HCT116 (cell line): ENCODE results near the gene FALEC. TPM values are rescaled to one million over a fixed set of nuclear protein-coding genes. Genes with fewer than 3 reads are reported as not detected.

Source experiments
- ATAC-seq: fragments of 200-7000 bp; cut with Tn5 transposase; 2 replicates; pipeline ENCODE4 v1.9.1; 2020; ENCODE audit warnings: mild to moderate bottlenecking, moderate library complexity
- BruUV-seq: library from RNA; stranded (reverse); fragments of 400-500 nt; replicated peaks from 2 replicates; lab custom pipeline; 2021; lab: Mats Ljungman, UMichigan
- CTCF ChIA-PET: fragments of 300-600 bp; sonication (Branson Sonifier 250); formaldehyde crosslinking; loops from one replicate; lab custom pipeline; 2021; ENCODE audit warnings: antibody characterized with exemption; lab: Charles Lee
- POLR2A ChIA-PET: fragments of 300-600, 350-600 bp; sonication (Branson Sonifier 250); formaldehyde crosslinking; loops from one replicate; lab custom pipeline; 2021; ENCODE audit warnings: antibody characterized with exemption; lab: Charles Lee
- RAD21 ChIA-PET, 2 experiments: fragments of 300-600 bp; sonication (Branson Sonifier 250); formaldehyde crosslinking; loops; one replicate each; lab custom pipeline; 2023; ENCODE audit warnings: low total read pairs in 2 of 2; ENCODE audit not compliant: uncharacterized antibody in 2 of 2, unreplicated experiment in 2 of 2, low non-redundant PET in 1 of 2; lab: Charles Lee
- DNase-seq: peaks from one replicate; pipeline ENCODE4 v3.0.0-alpha.2; 2010; ENCODE audit warnings: low read depth, low spot score
- H2AFZ ChIP-seq: fragments of 200-600 bp; shearing (Covaris generic), sonication (generic); 2 replicates; pipeline ENCODE4 v1.6.1; 2017; ENCODE audit warnings: low read depth, mixed run types, mixed read lengths, antibody characterized with exemption, low read length; ENCODE audit not compliant: poor library complexity, severe bottlenecking
- H3K27ac ChIP-seq: 2 replicates; pipeline ENCODE4 v1.5.1; 2012; ENCODE audit warnings: low read depth, low read length
- H3K27me3 ChIP-seq: fragments of 200-600 bp; sonication (generic); 2 replicates; pipeline ENCODE4 v1.6.1; 2016; ENCODE audit warnings: mixed run types, low read length, mixed read lengths; ENCODE audit not compliant: insufficient read depth
- H3K36me3 ChIP-seq, 2 experiments: fragments of 200-500 bp in 1 of 2; fragments of 200-600 bp in 1 of 2; sonication (Bioruptor generic) in 1 of 2; sonication (generic) in 1 of 2; 2 replicates each; pipeline versions ENCODE4 v1.5.1 to v1.6.1; 2014 to 2016; ENCODE audit warnings: low read length in 2 of 2, inconsistent platforms in 1 of 2, mixed read lengths in 1 of 2, mixed run types in 1 of 2; ENCODE audit not compliant: insufficient read depth in 2 of 2, control insufficient read depth in 1 of 2
- H3K4me1 ChIP-seq, 2 experiments: fragments of 200-600 bp in 1 of 2; sonication (generic) in 1 of 2; 2 replicates each; pipeline versions ENCODE4 v1.5.1 to v1.6.1; 2012 to 2017; ENCODE audit warnings: low read length in 2 of 2, inconsistent platforms in 1 of 2, mild to moderate bottlenecking in 1 of 2, mixed read lengths in 1 of 2, mixed run types in 1 of 2, moderate library complexity in 1 of 2; ENCODE audit not compliant: insufficient read depth in 2 of 2, control insufficient read depth in 1 of 2
- H3K4me2 ChIP-seq: fragments of 200-600 bp; sonication (generic); 2 replicates; pipeline ENCODE4 v1.6.1; 2017; ENCODE audit warnings: mixed run types, low read length, mixed read lengths
- H3K4me3 ChIP-seq, 2 experiments: fragments of 200-600 bp in 1 of 2; sonication (generic) in 1 of 2; replicated peaks in 1 of 2; 2 replicates each; pipeline ENCODE4 v1.5.1; 2011 to 2016; ENCODE audit warnings: low read length in 2 of 2, control low read depth in 1 of 2, low read depth in 1 of 2, mild to moderate bottlenecking in 1 of 2, mixed read lengths in 1 of 2, mixed run types in 1 of 2
- H3K79me2 ChIP-seq: fragments of 200-600 bp; sonication (generic); 2 replicates; pipeline ENCODE4 v1.6.1; 2017; ENCODE audit warnings: mild to moderate bottlenecking, mixed run types, low read length, moderate library complexity, mixed read lengths; ENCODE audit not compliant: insufficient read depth
- H3K9ac ChIP-seq: fragments of 200-600 bp; sonication (generic); 2 replicates; pipeline ENCODE4 v1.6.1; 2016; ENCODE audit warnings: low read length, mixed read lengths
- H3K9me2 ChIP-seq: fragments of 200-600 bp; sonication (generic), shearing (Covaris generic); 2 replicates; pipeline ENCODE4 v1.6.1; 2017; ENCODE audit warnings: mixed run types, mild to moderate bottlenecking, moderate library complexity; ENCODE audit not compliant: insufficient read depth
- H3K9me3 ChIP-seq, 2 experiments: fragments of 200-500 bp in 1 of 2; fragments of 200-600 bp in 1 of 2; sonication (Bioruptor generic) in 1 of 2; sonication (generic) in 1 of 2; 2 replicates each; pipeline ENCODE4 v1.6.1; 2014 to 2017; ENCODE audit warnings: low read length in 2 of 2, mixed read lengths in 2 of 2, inconsistent platforms in 1 of 2, low read depth in 1 of 2, mild to moderate bottlenecking in 1 of 2, mixed run types in 1 of 2, moderate library complexity in 1 of 2; ENCODE audit not compliant: control insufficient read depth in 1 of 2, insufficient read depth in 1 of 2
- H4K20me1 ChIP-seq: fragments of 200-600 bp; sonication (generic), shearing (Covaris generic); 2 replicates; pipeline ENCODE4 v1.6.1; 2017; ENCODE audit warnings: mixed run types, mild to moderate bottlenecking, moderate library complexity; ENCODE audit not compliant: insufficient read depth
- ATF3 ChIP-seq: IDR thresholded peaks from 2 replicates; pipeline ENCODE4 v1.6.1; 2012
- CEBPB ChIP-seq: IDR thresholded peaks from 2 replicates; pipeline ENCODE4 v1.6.1; 2012; ENCODE audit warnings: low read depth
- CTCF ChIP-seq, 3 experiments: fragments of 200-600 bp in 1 of 3; sonication (generic) in 1 of 3; IDR thresholded peaks in 2 of 3; conservative IDR thresholded peaks in 1 of 3; 2 replicates each; pipeline ENCODE4 v1.5.1; 2012 to 2017; ENCODE audit warnings: low read depth in 2 of 3, low read length in 2 of 3, antibody characterized with exemption in 1 of 3, borderline replicate concordance in 1 of 3, control low read depth in 1 of 3, mild to moderate bottlenecking in 1 of 3, mixed read lengths in 1 of 3, mixed run types in 1 of 3, moderate library complexity in 1 of 3; ENCODE audit not compliant: insufficient read depth in 1 of 3
- EGR1 ChIP-seq: IDR thresholded peaks from 2 replicates; pipeline ENCODE4 v1.6.1; 2012; ENCODE audit warnings: low read depth
- ELF1 ChIP-seq: IDR thresholded peaks from 2 replicates; pipeline ENCODE4 v1.6.1; 2012; ENCODE audit warnings: low read depth, borderline replicate concordance
- EZH2 ChIP-seq: fragments of 200-600 bp; sonication (generic); IDR thresholded peaks from 2 replicates; pipeline ENCODE4 v1.6.1; 2017; ENCODE audit warnings: antibody characterized with exemption, mixed run types
- EZH2phosphoT487 ChIP-seq: fragments of 200-600 bp; IDR thresholded peaks from 2 replicates; pipeline ENCODE4 v1.6.1; 2018; ENCODE audit warnings: antibody characterized with exemption, borderline replicate concordance
- FOSL1 ChIP-seq: IDR thresholded peaks from 2 replicates; pipeline ENCODE4 v1.6.1; 2012; ENCODE audit warnings: low read depth
- POLR2AphosphoS5 ChIP-seq: IDR thresholded peaks from 2 replicates; pipeline ENCODE4 v1.6.1; 2011; ENCODE audit warnings: mild to moderate bottlenecking, low read depth, low read length, moderate library complexity
- RAD21 ChIP-seq: IDR thresholded peaks from 2 replicates; pipeline ENCODE4 v1.6.1; 2012; ENCODE audit warnings: low read depth, mild to moderate bottlenecking
- SIN3A ChIP-seq: IDR thresholded peaks from 2 replicates; pipeline ENCODE4 v1.6.1; 2012; ENCODE audit warnings: low read depth
- SP1 ChIP-seq: IDR thresholded peaks from 2 replicates; pipeline ENCODE4 v1.6.1; 2012; ENCODE audit warnings: low read depth
- SRF ChIP-seq: IDR thresholded peaks from 2 replicates; pipeline ENCODE4 v1.6.1; 2012; ENCODE audit warnings: low read depth
- TCF7L2 ChIP-seq: IDR thresholded peaks from 2 replicates; pipeline ENCODE4 v1.7.0; 2011; ENCODE audit warnings: borderline replicate concordance, inconsistent platforms; ENCODE audit not compliant: insufficient read depth, insufficient read length; ENCODE audit errors: extremely low read depth
- ZBTB33 ChIP-seq: IDR thresholded peaks from 2 replicates; pipeline ENCODE4 v1.6.1; 2011; ENCODE audit warnings: mild to moderate bottlenecking, low read length, moderate library complexity; ENCODE audit not compliant: insufficient replicate concordance; ENCODE audit errors: extremely low read depth
- ZFX ChIP-seq: fragments of 450-650 bp; IDR thresholded peaks from 2 replicates; pipeline ENCODE4 v1.6.1; 2017
- intact Hi-C: fragments of 100-400 bp; cut with micrococcal nuclease; formaldehyde crosslinking; loops from 2 replicates; pipeline ENCODE4 v1.10.0; 2022
- total RNA-seq: library from RNA; stranded (reverse); gene quantifications from one replicate; pipeline ENCODE4 v1.2.1, GENCODE V29; 2021; ENCODE audit not compliant: unreplicated experiment

The FALEC gene
- total RNA-seq, 1 experiment from 2014 or later = 0.59 TPM

GRCh38 chr1:150514260-150514659 is 1.3 kb upstream of the FALEC start (continued):
- TF ChIP-seq CTCF (IDR thresholded peaks at IDR 0.05 in 2 of 3, conservative IDR thresholded peaks at IDR 0.05 in 1 of 3; ENCODE audit: borderline replicate concordance in 1 of 3, insufficient read depth in 1 of 3, low read depth in 2 of 3, low read length in 2 of 3) = no peak
- no peak for TF ChIP-seq RAD21
- no peak for TF ChIP-seq POLR2AphosphoS5
- no peak for TF ChIP-seq CEBPB
- TF ChIP-seq ZBTB33 = no peak
- no peak for TF ChIP-seq EGR1
- no peak for TF ChIP-seq ATF3
- TF ChIP-seq ELF1 = no peak
- no peak for TF ChIP-seq EZH2

GRCh38 chr1:150514913-150515327 is 632 bp upstream of the FALEC start:
- no peak for DNase-seq
- peak overlapping the region; percentile 38; the same call in 1 of the 2 replicates for H3K9ac ChIP-seq
- no peaks in the 10 kb centered on the region for H3K9me3 ChIP-seq
- peak overlapping the region; percentile 88 for H2AFZ ChIP-seq
- no TSS peak for BruUV-seq
- H3K9me2 ChIP-seq = no peaks in the 10 kb centered on the region
- peaks cover 10 to 23% of the 10 kb centered on the region in 2 experiments for H3K4me1 ChIP-seq
- H3K4me2 ChIP-seq = peak overlapping the region; percentile 87
- H3K79me2 ChIP-seq = no peaks in the 10 kb centered on the region
- peak overlapping the region; percentile 46 for H3K27ac ChIP-seq
- RAD21 ChIA-PET = no interaction called here
- no peak for ATAC-seq
- H3K36me3 ChIP-seq = no peaks in the 10 kb centered on the region
- no peak for TF ChIP-seq FOSL1
- TF ChIP-seq TCF7L2 = no peak
- TF ChIP-seq CTCF (IDR thresholded peaks at IDR 0.05 in 2 of 3, conservative IDR thresholded peaks at IDR 0.05 in 1 of 3; ENCODE audit: borderline replicate concordance in 1 of 3, insufficient read depth in 1 of 3, low read depth in 2 of 3, low read length in 2 of 3) = no peak
- TF ChIP-seq ATF3 = no peak
- no peak for TF ChIP-seq EZH2phosphoT487
- no peak for TF ChIP-seq SRF
- no peak for TF ChIP-seq SP1
- no peak for TF ChIP-seq SIN3A
- TF ChIP-seq ZFX = no peak
- TF ChIP-seq, all 23 proteins: peak for 0
- H3K4me3 ChIP-seq = peak overlapping the region; percentile 63 to 67
- no peaks in the 10 kb centered on the region for H4K20me1 ChIP-seq
- intact Hi-C loops = no loop called here
- ChIA-PET POLR2A (interaction anchor here (1.3 to 1.8 kb wide), 2 partner anchors 11 to 18 kb away, joined by 4 to 5 read pairs; no protein-coding TSS in a partner anchor), CTCF (interaction anchor here (0.9 to 2.3 kb wide), 3 partner anchors 12 to 45 kb away, joined by 3 to 19 read pairs (median 13); no protein-coding TSS in a partner anchor)
- no peaks in the 10 kb centered on the region for H3K27me3 ChIP-seq
